ENCODE results near the gene C11orf68.

DNA sequence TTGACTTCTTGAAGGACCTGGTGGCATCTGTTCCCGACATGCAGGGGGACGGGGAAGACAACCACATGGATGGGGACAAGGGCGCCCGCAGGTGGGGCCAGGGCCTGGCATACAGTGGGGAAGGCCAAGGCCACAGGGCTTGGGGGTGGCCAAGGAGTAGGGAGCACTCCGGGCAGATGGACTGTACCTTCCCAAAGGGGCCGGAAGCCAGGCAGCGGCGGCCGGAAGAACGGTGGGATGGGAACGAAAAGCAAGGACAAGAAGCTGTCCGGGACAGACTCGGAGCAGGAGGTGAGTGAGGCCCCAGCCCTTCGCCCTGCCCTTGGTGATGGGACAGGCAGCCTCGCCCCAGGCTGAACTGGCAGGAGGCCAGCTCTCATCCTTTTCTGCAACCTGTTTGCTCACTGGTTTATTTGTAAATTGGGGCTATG is 1.5 kb upstream of the C11orf68 start:
- TF ChIP-seq, protein P1, sequence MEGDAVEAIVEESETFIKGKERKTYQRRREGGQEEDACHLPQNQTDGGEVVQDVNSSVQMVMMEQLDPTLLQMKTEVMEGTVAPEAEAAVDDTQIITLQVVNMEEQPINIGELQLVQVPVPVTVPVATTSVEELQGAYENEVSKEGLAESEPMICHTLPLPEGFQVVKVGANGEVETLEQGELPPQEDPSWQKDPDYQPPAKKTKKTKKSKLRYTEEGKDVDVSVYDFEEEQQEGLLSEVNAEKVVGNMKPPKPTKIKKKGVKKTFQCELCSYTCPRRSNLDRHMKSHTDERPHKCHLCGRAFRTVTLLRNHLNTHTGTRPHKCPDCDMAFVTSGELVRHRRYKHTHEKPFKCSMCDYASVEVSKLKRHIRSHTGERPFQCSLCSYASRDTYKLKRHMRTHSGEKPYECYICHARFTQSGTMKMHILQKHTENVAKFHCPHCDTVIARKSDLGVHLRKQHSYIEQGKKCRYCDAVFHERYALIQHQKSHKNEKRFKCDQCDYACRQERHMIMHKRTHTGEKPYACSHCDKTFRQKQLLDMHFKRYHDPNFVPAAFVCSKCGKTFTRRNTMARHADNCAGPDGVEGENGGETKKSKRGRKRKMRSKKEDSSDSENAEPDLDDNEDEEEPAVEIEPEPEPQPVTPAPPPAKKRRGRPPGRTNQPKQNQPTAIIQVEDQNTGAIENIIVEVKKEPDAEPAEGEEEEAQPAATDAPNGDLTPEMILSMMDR (IDR thresholded peaks at IDR 0.05; ENCODE audit: insufficient read depth, low read length), result no peak
- TF ChIP-seq POLR2AphosphoS5 (IDR thresholded peaks at IDR 0.05; ENCODE audit: low read depth), result no peak
- TF ChIP-seq, protein P2, sequence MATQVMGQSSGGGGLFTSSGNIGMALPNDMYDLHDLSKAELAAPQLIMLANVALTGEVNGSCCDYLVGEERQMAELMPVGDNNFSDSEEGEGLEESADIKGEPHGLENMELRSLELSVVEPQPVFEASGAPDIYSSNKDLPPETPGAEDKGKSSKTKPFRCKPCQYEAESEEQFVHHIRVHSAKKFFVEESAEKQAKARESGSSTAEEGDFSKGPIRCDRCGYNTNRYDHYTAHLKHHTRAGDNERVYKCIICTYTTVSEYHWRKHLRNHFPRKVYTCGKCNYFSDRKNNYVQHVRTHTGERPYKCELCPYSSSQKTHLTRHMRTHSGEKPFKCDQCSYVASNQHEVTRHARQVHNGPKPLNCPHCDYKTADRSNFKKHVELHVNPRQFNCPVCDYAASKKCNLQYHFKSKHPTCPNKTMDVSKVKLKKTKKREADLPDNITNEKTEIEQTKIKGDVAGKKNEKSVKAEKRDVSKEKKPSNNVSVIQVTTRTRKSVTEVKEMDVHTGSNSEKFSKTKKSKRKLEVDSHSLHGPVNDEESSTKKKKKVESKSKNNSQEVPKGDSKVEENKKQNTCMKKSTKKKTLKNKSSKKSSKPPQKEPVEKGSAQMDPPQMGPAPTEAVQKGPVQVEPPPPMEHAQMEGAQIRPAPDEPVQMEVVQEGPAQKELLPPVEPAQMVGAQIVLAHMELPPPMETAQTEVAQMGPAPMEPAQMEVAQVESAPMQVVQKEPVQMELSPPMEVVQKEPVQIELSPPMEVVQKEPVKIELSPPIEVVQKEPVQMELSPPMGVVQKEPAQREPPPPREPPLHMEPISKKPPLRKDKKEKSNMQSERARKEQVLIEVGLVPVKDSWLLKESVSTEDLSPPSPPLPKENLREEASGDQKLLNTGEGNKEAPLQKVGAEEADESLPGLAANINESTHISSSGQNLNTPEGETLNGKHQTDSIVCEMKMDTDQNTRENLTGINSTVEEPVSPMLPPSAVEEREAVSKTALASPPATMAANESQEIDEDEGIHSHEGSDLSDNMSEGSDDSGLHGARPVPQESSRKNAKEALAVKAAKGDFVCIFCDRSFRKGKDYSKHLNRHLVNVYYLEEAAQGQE (IDR thresholded peaks at IDR 0.05; ENCODE audit: insufficient replicate concordance, low read depth), result no peak

Measured in HL-60 (cell line).